ENCODE results near the gene TNFRSF13B. TPM values are rescaled to one million over a fixed set of nuclear protein-coding genes. Genes with fewer than 3 reads are reported as not detected.
"Not testable (repeated sequence)": the region's sequence is repeated elsewhere in the genome, so short reads cannot be mapped to it uniquely, and the experiment has no call there.

TNFRSF13B gene
- total RNA-seq, 3 donors from 2014 or later (not counting 1 experiment from before 2014, with no cell fraction given), result 0.70 to 7.7 (median 0.89) TPM

- H3K27me3 Mint-ChIP-seq (ENCODE audit: low read depth in 2 of 2), result peaks cover 0 to 2% of the 10 kb centered on the region in 2 donors
- ATAC-seq, result peak in 1 of 3 donors; percentile 11
- H3K27ac Mint-ChIP-seq, result no peak overlapping the region
- no peak for TF ChIP-seq CTCF (IDR thresholded peaks at IDR 0.05)
- H3K27ac ChIP-seq (ENCODE audit: low read length), result no peak overlapping the region
- intact Hi-C loops (cut with micrococcal nuclease), result loop anchor here (2.0 kb wide), 1 partner anchor 146 kb away; no protein-coding TSS in a partner anchor
- no peak for DNase-seq
- no peaks in the 10 kb centered on the region for H3K36me3 Mint-ChIP-seq
- H3K4me1 Mint-ChIP-seq, result peaks cover 0 to 5% of the 10 kb centered on the region in 2 donors
- no peak overlapping the region for H3K4me3 ChIP-seq (ENCODE audit: low read length)
- 81% methylated on average over 9 of the region's 9 CpGs for WGBS (ENCODE audit: insufficient coverage)
- H3K27me3 ChIP-seq (ENCODE audit: control insufficient read depth, insufficient read depth, low read length), result no peaks in the 10 kb centered on the region
- peaks cover 8% of the 10 kb centered on the region for H3K4me1 ChIP-seq (ENCODE audit: control insufficient read depth, insufficient read depth, low read length)
- H3K9me3 Mint-ChIP-seq, result no peaks in the 10 kb centered on the region
- H3K4me3 Mint-ChIP-seq, result no peak overlapping the region
- no peaks in the 10 kb centered on the region for H3K36me3 ChIP-seq (ENCODE audit: control insufficient read depth, insufficient read depth, low read length)
- no peaks in the 10 kb centered on the region for H3K9me3 ChIP-seq (ENCODE audit: control insufficient read depth, insufficient read depth, low read length)
These were observed 29.3 kb upstream of the TNFRSF13B start for GRCh38 chr17:17001076-17001777.

- H3K4me1 Mint-ChIP-seq, result peaks cover 0 to 5% of the 10 kb centered on the region in 2 donors
- Histone ChIP-seq H3K27me3 (ENCODE audit: control insufficient read depth, insufficient read depth, low read length) (no peaks in the 10 kb centered on the region), H3K4me3 (ENCODE audit: low read length) (no peak overlapping the region), H3K9me3 (ENCODE audit: control insufficient read depth, insufficient read depth, low read length) (no peaks in the 10 kb centered on the region), H3K4me1 (ENCODE audit: control insufficient read depth, insufficient read depth, low read length) (peaks cover 8% of the 10 kb centered on the region), H3K36me3 (ENCODE audit: control insufficient read depth, insufficient read depth, low read length) (no peaks in the 10 kb centered on the region), H3K27ac (ENCODE audit: low read length) (no peak overlapping the region)
- no peak overlapping the region for H3K4me3 Mint-ChIP-seq
- ATAC-seq (no peak), DNase-seq (no peak)
- WGBS (ENCODE audit: insufficient coverage), result 95% methylated on average over 6 of the region's 7 CpGs
- H3K36me3 Mint-ChIP-seq, result no peaks in the 10 kb centered on the region
- peaks cover 0 to 2% of the 10 kb centered on the region in 2 donors for H3K27me3 Mint-ChIP-seq (ENCODE audit: low read depth in 2 of 2)
- no peak overlapping the region for H3K27ac Mint-ChIP-seq
- intact Hi-C loops (cut with micrococcal nuclease), result loop anchor here (2.0 kb wide), 1 partner anchor 147 kb away; no protein-coding TSS in a partner anchor
- TF ChIP-seq CTCF (IDR thresholded peaks at IDR 0.05), result no peak
- no peaks in the 10 kb centered on the region for H3K9me3 Mint-ChIP-seq
These were observed 28.2 kb upstream of the TNFRSF13B start for GRCh38 chr17:16999931-17000625.

GRCh38 chr17:16997514-16998429 lies 25.9 kb upstream of the TNFRSF13B start:
- Mint-ChIP-seq H3K9me3 (no peaks in the 10 kb centered on the region), H3K4me1 (peaks cover 0 to 5% of the 10 kb centered on the region in 2 donors), H3K27me3 (ENCODE audit: low read depth in 2 of 2) (no peaks in the 10 kb centered on the region), H3K4me3 (no peak overlapping the region), H3K27ac (no peak overlapping the region), H3K36me3 (no peaks in the 10 kb centered on the region)
- no peak for TF ChIP-seq CTCF (IDR thresholded peaks at IDR 0.05)
- H3K27ac ChIP-seq (ENCODE audit: low read length), result no peak overlapping the region
- no peaks in the 10 kb centered on the region for H3K9me3 ChIP-seq (ENCODE audit: control insufficient read depth, insufficient read depth, low read length)
- peaks cover 8% of the 10 kb centered on the region for H3K4me1 ChIP-seq (ENCODE audit: control insufficient read depth, insufficient read depth, low read length)
- H3K36me3 ChIP-seq (ENCODE audit: control insufficient read depth, insufficient read depth, low read length), result no peaks in the 10 kb centered on the region
- 58% methylated on average over 14 of the region's 14 CpGs for WGBS (ENCODE audit: insufficient coverage)
- peak in 1 of 3 donors; percentile 91 for ATAC-seq
- intact Hi-C loops (cut with micrococcal nuclease), result no loop called here
- no peak overlapping the region for H3K4me3 ChIP-seq (ENCODE audit: low read length)
- no peaks in the 10 kb centered on the region for H3K27me3 ChIP-seq (ENCODE audit: control insufficient read depth, insufficient read depth, low read length)
- no peak for DNase-seq

- H3K4me3 Mint-ChIP-seq; H3K9me3 Mint-ChIP-seq; H3K36me3 ChIP-seq (ENCODE audit: control insufficient read depth, insufficient read depth, low read length); H3K4me1 Mint-ChIP-seq; H3K9me3 ChIP-seq (ENCODE audit: control insufficient read depth, insufficient read depth, low read length); H3K4me1 ChIP-seq (ENCODE audit: control insufficient read depth, insufficient read depth, low read length); H3K36me3 Mint-ChIP-seq; H3K27ac Mint-ChIP-seq; DNase-seq; H3K27me3 Mint-ChIP-seq (ENCODE audit: low read depth in 2 of 2); H3K27ac ChIP-seq (ENCODE audit: low read length); intact Hi-C loops (cut with micrococcal nuclease); H3K27me3 ChIP-seq (ENCODE audit: control insufficient read depth, insufficient read depth, low read length); ATAC-seq; H3K4me3 ChIP-seq (ENCODE audit: low read length): not testable (repeated sequence)
- WGBS (ENCODE audit: insufficient coverage), result 88% methylated on average over 10 of the region's 11 CpGs
These were observed 24.8 kb upstream of the TNFRSF13B start for GRCh38 chr17:16996726-16997125.
